OCI-LY3 (cell line): Measurements from ENCODE around the gene ZNF598.
A peak's percentile ranks its signal among the peaks of the same experiment; 100 is the strongest.

Experiments used
- H2AFZ ChIP-seq: fragments of 200-600, 300-600 bp; shearing (Covaris generic); 2 replicates; pipeline ENCODE4 v1.6.0; 2014; ENCODE audit warnings: antibody characterized with exemption, low read depth, low read length
- H3K27ac ChIP-seq: fragments of 200-600, 300-600 bp; sonication (generic); 2 replicates; pipeline ENCODE4 v1.5.1; 2014; ENCODE audit warnings: mild to moderate bottlenecking, low read length, moderate library complexity, mixed read lengths
- H3K27me3 ChIP-seq: fragments of 200-600, 300-600 bp; sonication (generic); 2 replicates; pipeline ENCODE4 v1.6.1; 2014; ENCODE audit warnings: low read depth, low read length, mixed read lengths
- H3K36me3 ChIP-seq: fragments of 200-600, 300-600 bp; sonication (generic); replicated peaks from 2 replicates; pipeline ENCODE3; 2014; ENCODE audit warnings: low read depth, low read length, mixed read lengths
- H3K4me1 ChIP-seq: fragments of 300-600, 200-600 bp; sonication (generic); 2 replicates; pipeline ENCODE4 v1.6.1; 2014; ENCODE audit warnings: low read length, mixed read lengths
- H3K4me2 ChIP-seq: fragments of 200-600, 300-600 bp; sonication (generic); 2 replicates; pipeline ENCODE4 v1.6.1; 2014; ENCODE audit warnings: low read length, mixed read lengths
- H3K4me3 ChIP-seq: fragments of 300-600, 200-600 bp; sonication (generic); 2 replicates; pipeline ENCODE4 v1.5.1; 2014; ENCODE audit warnings: antibody characterized with exemption, mild to moderate bottlenecking, low read length, moderate library complexity
- H3K79me2 ChIP-seq: fragments of 300-600, 200-600 bp; shearing (Covaris generic); 2 replicates; pipeline ENCODE4 v1.6.1; 2014; ENCODE audit warnings: mild to moderate bottlenecking, low read length, mixed read lengths
- H3K9ac ChIP-seq: fragments of 300-600, 200-600 bp; shearing (Covaris generic); 2 replicates; pipeline ENCODE4 v1.6.0; 2014; ENCODE audit warnings: mild to moderate bottlenecking, low read length, moderate library complexity
- H3K9me3 ChIP-seq: fragments of 200-600, 300-600 bp; shearing (Covaris generic); 2 replicates; pipeline ENCODE4 v1.6.1; 2014; ENCODE audit warnings: low read length, mixed read lengths; ENCODE audit not compliant: insufficient read depth
- H4K20me1 ChIP-seq: fragments of 200-600, 300-600 bp; sonication (generic); 2 replicates; pipeline ENCODE4 v1.6.1; 2016; ENCODE audit warnings: low read length, mixed read lengths; ENCODE audit not compliant: insufficient read depth
- CTCF ChIP-seq: fragments of 200-600, 300-600 bp; sonication (generic); IDR thresholded peaks from 2 replicates; pipeline ENCODE4 v1.5.1; 2014; ENCODE audit warnings: antibody characterized with exemption, low read length, low read depth
- EZH2phosphoT487 ChIP-seq: fragments of 200-600 bp; shearing (Covaris generic); IDR thresholded peaks from 2 replicates; pipeline ENCODE4 v1.6.1; 2018; ENCODE audit warnings: antibody characterized with exemption, mixed run types, low read depth

Gene ZNF598

GRCh38 chr16:2053211-2053610 is 43.6 kb upstream of the ZNF598 start:
- TF ChIP-seq EZH2phosphoT487 = no peak
- no peak for TF ChIP-seq CTCF

GRCh38 chr16:2048116-2048543 is 38.5 kb upstream of the ZNF598 start:
- 0 out of 2 replicates have a peak overlapping the region, but pooled peaks have one; percentile 16 for H2AFZ ChIP-seq
- peak overlapping the region; percentile 96 for H3K4me2 ChIP-seq
- H3K36me3 ChIP-seq = no peaks in the 10 kb centered on the region
- no peaks in the 10 kb centered on the region for H3K27me3 ChIP-seq
- peaks cover 23% of the 10 kb centered on the region for H3K4me1 ChIP-seq
- peaks cover 18% of the 10 kb centered on the region for H3K79me2 ChIP-seq
- TF ChIP-seq EZH2phosphoT487 (no peak), CTCF (no peak)
- H4K20me1 ChIP-seq = no peaks in the 10 kb centered on the region
- H3K4me3 ChIP-seq = peak overlapping the region; percentile 94
- H3K27ac ChIP-seq = no peak overlapping the region
- no peaks in the 10 kb centered on the region for H3K9me3 ChIP-seq
- H3K9ac ChIP-seq = peak overlapping the region; percentile 66

More at GRCh38 chr16:2053211-2053610, 43.6 kb upstream of the ZNF598 start:
- Histone ChIP-seq H3K36me3 (no peaks in the 10 kb centered on the region), H4K20me1 (no peaks in the 10 kb centered on the region), H3K9ac (no peak overlapping the region), H3K4me3 (no peak overlapping the region), H3K27ac (no peak overlapping the region), H3K4me1 (peaks cover 6% of the 10 kb centered on the region), H3K79me2 (peaks cover 8% of the 10 kb centered on the region), H2AFZ (no peak overlapping the region), H3K9me3 (no peaks in the 10 kb centered on the region), H3K27me3 (no peaks in the 10 kb centered on the region), H3K4me2 (no peak overlapping the region)

DNA sequence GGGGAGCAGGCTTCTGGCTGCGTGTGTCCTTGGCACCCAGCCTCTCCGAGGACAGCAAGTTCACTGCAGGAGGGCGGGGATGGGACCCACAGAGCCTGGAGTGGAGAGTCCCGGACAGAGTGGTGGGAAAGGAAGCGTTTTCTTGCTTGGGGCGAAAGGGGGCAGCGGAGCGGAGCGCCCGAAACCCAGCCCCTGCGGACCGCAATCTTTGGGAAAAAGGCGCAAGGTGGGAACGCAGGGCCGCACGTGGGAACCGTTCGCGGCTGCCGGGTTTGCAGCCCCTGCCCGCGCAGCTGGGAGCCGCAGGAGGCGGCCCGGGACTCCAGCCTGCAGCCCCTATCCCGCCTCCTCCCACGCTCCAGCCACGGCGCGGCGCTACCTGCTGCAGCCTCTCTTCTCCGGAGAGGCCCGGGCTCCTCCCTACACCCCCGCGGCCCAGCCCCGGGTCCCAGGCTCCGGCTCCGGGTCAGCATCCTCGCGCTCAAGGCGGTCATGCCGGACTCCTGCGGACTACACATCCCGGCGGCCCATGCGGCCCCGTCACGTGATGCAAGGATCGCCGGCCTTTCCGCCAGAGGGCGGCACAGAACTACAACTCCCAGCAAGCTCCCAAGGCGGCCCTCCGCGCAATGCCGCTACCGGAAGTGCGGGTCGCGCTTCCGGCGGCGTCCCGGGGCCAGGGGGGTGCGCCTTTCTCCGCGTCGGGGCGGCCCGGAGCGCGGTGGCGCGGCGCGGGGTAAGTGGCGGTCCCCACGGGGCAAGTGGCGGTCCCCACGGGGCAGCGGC is 37.9 kb upstream of the ZNF598 start, which contains the start of the genes NTHL1 and TSC2:
TSS of gene NTHL1 (minus strand) at position 505 of the 786 bp plus-strand sequence. CDS start at position 494, 11 bp downstream.
TSS of gene TSC2 (plus strand) at position 656 of the 786 bp plus-strand sequence. CDS start 631 bp downstream, outside the sequence.
- peak within 1 kb of the TSS; percentile 96 for H3K4me2 ChIP-seq
- no peak within 1 kb of the TSS for H3K27ac ChIP-seq

More for the DNA sequence above, 37.9 kb upstream of the ZNF598 start, which contains the start of the genes NTHL1 and TSC2:
- H3K4me3 ChIP-seq = peak within 1 kb of the TSS; percentile 94
- TF ChIP-seq CTCF (0 out of 2 replicates have a peak, but pooled peaks have one; percentile 8), EZH2phosphoT487 (no peak)
- H3K9me3 ChIP-seq = no peaks in the 10 kb centered on the region
- H2AFZ ChIP-seq = peak within 1 kb of the TSS; percentile 30; the same call in 1 of the 2 replicates
- no peaks in the 10 kb centered on the region for H3K27me3 ChIP-seq
- H4K20me1 ChIP-seq = no peaks in the 10 kb centered on the region
- peak within 1 kb of the TSS; percentile 72 for H3K9ac ChIP-seq
- peaks cover 18% of the 10 kb centered on the region for H3K79me2 ChIP-seq
- H3K36me3 ChIP-seq = no peaks in the 10 kb centered on the region
- peaks cover 23% of the 10 kb centered on the region for H3K4me1 ChIP-seq
